Superior temporal gyrus (tissue), 1 donor: ENCODE measurements around the gene SLC35G2.
"Not testable (repeated sequence)": the region's sequence is repeated elsewhere in the genome, so short reads cannot be mapped to it uniquely, and the experiment has no call there.

ENCODE experiments used
- DNase-seq: peaks from one replicate; pipeline ENCODE4 v3.0.0-alpha.2; 2016; ENCODE audit errors: extremely low spot score

SLC35G2 gene

DNA sequence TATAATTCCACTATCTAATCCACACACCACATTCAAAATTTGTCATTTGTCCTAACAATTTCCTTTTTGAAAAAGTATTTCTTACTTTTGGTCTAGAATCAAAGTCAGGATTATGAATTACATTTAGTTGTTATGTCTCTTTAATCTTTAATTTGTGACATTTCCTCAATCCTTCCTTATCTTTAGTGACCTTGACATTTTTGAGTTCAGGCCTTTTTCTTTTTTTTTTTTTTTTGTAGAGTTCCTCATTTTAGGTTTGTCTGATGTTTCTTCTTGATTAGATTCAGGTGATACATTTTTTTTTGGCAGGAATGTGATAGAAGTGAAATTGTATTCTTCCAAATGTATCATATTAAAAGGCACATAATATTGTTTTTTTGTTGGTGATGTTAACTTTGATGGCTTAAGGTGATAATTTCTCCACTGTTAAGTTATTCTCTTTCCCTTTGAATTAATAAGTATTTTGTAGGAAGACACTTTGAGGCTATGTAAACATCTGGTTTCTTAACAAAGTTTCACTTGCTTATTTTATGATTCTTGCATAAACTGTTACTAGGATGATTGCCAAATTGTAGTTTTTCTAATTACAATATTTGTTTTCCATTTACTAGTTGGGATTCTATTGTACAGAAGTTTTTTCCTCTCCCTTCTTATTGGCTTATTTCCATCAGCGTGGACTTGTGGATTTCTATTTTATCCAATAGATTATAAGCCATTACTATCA is 16.3 kb downstream of the SLC35G2 start:
- no peak for DNase-seq

DNA sequence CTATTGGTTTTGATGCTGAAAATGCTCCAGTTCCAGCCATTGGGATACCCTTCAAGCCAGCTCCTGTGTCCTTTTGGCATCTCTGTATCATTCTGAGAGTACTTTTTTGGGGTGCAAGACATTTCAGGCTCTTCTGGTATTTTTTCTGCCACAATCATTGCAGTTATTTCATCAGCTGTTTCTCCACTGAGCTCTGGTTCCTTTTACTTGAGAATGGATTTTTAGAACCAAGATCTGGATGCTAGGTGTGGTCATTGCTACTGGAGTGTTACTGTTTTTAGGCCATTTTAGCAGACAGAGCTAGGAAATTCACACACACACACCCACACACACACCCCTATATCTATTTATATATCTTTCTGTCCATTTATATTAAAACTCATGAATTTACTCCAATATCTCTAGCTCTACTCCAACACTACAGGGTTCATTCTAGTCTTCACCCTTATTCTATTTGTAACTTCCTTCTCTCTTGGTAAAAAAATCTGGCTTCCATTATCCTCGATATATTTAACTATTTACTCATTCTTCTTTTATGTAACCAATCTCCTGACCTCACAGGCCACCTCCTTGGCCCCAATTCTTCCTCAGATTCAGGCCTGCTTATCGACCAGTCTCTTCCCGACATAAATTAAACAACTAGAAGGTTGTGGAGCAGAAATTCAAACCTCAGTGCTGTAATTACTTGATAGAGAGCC is 17.0 kb downstream of the SLC35G2 start:
- DNase-seq = no peak

- DNase-seq = no peak
Observed at GRCh38 chr3:136836511-136837156, 17.7 kb downstream of the SLC35G2 start.

GRCh38 chr3:136838641-136839555 is 20.0 kb downstream of the SLC35G2 start:
- DNase-seq = peak; percentile 51

- DNase-seq = no peak
Observed at GRCh38 chr3:136839556-136839931, 20.6 kb downstream of the SLC35G2 start.

DNA sequence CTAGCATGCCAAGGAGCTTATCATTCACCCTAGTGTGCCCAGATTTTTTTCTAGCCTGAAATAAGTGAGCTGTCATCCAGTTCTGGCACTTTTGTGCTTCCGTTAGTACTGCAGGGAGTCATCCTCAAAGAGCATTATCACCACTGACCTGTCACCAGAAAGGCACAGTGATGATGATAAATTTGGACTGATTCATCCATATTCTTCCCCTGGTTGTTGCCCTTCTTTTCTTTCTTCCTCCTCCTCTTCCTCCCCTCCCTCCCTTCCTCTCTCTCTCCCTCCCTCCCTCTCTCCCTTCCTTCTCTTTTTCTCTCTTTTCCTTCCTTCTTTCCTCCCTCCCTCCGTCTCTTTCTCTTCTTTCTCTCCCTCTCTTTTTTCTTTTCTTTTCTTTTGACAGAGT is 21.3 kb downstream of the SLC35G2 start:
- DNase-seq = no peak

DNA sequence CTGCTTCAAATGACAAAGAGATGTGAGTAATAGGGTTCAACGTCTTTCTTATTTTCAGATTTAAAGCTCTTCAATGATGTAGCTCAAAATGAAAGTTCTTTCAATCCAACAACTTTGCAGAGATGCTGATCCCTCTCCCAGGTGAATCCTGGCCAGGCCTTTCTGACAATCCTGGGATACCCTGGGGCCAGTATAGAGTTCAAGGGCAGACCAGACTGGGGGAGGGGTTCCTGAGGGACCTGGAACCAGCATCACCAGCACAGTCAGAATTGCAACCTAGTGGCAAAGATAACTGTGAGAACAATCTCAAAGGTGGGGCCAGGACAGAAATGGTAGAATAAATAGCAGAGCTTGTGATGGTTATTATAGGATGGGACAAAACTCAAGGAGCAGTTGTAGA is 23.4 kb downstream of the SLC35G2 start:
- DNase-seq = no peak

- DNase-seq = no peak
Observed at GRCh38 chr3:136844724-136845123, 25.8 kb downstream of the SLC35G2 start.

DNA sequence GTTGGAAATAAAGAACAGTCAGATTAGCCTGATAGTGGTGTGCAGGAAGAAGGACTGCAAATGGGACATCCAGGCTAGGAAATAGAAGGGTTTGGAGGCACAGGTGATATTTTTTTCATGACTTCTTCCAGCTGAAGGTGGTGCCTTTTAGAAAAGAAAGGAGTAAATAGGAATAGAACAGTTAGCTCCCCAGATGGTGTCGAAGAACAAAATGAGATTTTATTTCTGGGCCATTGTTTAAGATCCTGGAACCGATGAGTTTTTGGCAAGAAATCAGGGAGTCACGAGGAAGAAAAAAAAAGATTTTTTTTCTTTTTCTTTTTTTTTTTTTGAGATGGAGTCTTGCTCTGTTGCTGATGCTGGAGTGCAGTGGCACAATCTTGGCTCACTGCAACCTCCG is 33.3 kb downstream of the SLC35G2 start:
- no peak for DNase-seq

GRCh38 chr3:136856665-136857064 is 37.7 kb downstream of the SLC35G2 start:
- DNase-seq = no peak

- peak; percentile 22 for DNase-seq
Observed at GRCh38 chr3:136858381-136858780, 39.5 kb downstream of the SLC35G2 start.

DNA sequence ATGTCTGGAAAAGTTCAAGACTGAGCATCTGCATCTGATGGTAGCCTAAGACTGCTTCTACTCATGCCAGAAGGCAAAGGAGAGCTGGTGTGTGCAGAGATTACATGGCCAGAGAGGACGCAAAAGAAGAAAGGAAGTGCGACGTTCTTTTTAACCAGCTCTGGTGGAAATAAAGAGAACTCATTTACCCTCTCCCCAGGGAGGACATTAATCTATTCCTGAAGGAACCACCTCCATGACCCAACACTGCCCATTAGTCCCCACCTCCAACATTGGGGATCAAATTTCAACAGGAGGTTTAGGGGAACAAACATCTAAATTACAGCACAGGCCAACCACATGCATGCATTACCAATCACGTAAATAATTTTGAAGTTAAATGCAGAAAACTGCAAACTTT is 41.6 kb downstream of the SLC35G2 start:
- no peak for DNase-seq

DNA sequence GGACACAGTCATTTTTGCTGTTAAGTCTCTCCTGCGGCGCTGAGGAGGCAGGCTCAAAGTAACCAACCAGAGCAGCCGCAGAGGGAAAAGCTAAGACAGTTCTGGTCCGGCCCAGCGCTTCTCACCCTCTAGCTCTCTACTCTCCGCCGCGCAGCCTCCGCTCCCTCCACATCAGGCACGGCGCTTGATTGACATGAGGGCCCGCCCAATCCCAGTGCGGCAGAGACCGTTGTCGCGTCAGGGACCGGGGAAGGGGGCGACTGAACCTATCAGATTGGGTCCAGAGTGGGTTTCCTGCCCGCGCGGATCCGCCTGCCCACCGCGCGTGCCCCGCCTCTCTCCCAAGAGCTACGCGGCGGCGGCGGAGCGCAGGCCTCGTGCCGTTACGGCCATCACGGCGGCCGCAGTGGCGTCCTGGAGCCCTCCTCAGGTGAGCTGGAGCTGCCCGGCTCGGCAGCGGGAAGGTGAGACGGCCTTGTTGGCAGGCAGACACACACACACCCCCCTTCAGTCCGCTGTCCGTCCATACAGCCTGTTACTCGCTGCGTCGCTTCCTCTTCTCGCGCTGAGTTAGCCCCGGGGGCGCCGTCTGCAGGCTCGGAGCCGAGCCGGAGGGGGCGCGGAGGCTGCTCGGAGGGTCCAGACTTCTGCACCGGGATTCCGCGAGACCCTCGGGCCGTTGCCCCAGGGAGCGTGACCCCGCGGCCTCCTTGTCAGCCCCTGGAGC is 43.1 kb downstream of the SLC35G2 start, which contains the start of gene NCK1:
Gene NCK1, plus strand, starts transcription at position 319 of the 727 bp plus-strand sequence. CDS start 65,794 bp downstream, outside the sequence.
- peak; percentile 99 for DNase-seq

- no peak for DNase-seq
Observed at GRCh38 chr3:136862617-136863322, 43.8 kb downstream of the SLC35G2 start.

DNA sequence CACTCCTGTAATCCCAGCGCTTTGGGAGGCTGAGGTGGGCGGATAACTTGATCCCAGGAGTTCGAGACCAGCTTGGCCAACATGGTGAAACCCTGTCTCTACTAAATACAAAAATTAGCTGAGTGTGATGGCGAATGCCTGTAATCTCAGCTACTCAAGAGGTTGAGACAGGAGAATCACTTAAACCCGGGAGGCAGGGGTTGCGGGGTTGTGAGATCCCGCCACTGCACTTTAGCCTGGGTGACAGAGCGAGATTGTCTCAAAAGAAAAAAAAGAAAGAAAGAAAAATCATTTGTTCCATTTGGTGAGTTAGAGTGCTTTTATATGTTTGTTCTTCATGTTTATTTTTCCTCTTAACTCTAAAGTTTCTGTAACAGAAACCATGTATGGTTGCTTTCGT is 50.4 kb downstream of the SLC35G2 start:
- DNase-seq = no peak

DNA sequence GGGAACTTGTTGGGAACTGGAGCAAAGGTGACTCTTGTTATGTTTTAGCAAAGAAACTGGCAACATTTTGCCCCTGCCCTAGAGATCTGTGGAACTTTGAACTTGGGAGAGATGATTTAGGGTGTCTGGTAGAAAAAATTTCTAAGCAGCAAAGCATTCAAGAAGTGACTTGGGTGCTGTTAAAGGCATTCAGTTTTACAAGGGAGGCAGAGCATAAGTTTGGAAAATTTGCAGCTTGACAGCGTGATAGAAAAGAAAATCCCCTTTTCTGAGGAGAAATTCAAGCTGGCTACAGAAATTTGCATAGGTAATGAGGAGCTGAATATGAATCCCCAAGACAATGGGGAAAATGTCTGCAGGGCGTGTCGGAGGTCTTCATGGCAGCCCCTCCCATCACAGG is 53.3 kb downstream of the SLC35G2 start:
- DNase-seq = not testable (repeated sequence)

GRCh38 chr3:136879510-136879909 is 60.6 kb downstream of the SLC35G2 start:
- not testable (repeated sequence) for DNase-seq

DNA sequence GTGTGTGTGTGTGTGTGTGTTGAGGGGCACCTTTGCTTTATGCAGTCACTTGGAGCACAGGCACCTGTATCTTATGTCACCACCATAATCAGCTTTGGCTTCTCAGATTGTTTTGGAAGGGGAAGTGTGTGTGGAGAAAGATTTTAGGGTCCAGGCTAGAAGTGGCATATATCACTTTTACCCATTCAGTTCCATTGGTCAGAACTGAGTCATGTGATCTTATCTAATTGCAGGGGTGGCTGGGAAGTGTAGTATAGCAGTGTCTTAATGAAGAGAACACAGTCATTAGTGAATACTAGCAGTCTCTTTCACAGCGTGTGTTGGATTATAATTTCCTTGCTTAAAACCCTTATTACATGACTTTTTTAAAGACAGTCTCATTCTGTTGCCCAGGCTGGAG is 63.6 kb downstream of the SLC35G2 start:
- no peak for DNase-seq

- DNase-seq = no peak
Observed at GRCh38 chr3:136883967-136884720, 65.2 kb downstream of the SLC35G2 start.
